GM19397 (cell line): Measurements from ENCODE around the gene MTERF4.

Experiments
- ATAC-seq: cut with Tn5 transposase; IDR thresholded peaks from one replicate; pipeline ENCODE4 v1.9.1; 2021; ENCODE audit warnings: mild to moderate bottlenecking, moderate library complexity; ENCODE audit not compliant: unreplicated experiment

Gene MTERF4

GRCh38 chr2:241102239-241102803, at the start of gene MTERF4:
TSS of gene MTERF4 (minus strand) at chr2:241102287. CDS start at chr2:241102273, 14 bp downstream.
- ATAC-seq = peak; percentile 88

GRCh38 chr2:241150660-241151530, 48.8 kb upstream of the MTERF4 start:
- ATAC-seq = no peak

DNA sequence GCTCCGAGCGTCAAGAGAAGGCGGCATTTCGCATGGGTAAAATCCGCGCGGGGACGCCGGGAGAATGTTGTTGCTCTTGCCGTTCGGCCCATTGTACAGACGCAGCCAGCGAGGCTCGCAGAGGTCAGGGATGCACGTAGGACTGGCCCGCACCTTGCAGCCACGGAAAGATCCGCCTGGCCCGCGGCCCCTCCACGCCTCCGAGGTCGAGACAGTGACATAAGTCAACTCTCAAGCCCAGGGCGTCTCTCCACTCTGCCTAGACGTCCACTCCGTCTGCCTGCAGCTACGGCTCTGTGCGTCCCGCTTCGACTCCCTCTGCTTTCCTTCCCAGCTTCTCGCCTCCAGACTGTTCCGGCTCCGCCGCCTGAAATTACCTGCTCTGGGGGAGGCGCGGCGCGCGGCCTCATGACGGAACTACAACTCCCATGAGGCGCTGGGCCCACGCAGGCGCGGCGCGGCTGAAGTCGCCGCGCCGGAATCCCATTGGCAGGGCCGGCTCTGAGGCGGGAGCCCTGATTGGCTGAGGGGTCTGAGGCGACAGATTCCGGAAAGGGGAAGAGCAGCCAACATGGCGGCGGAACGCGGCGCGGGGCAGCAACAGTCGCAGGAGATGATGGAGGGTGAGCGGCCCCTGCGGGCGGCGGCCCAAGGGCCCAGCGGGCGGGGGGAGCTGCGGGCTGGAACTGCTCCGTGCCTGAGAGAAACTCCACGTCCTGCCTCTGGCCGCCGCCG, 48.0 kb upstream of the MTERF4 start, which contains the start of gene PPP1R7:
TSS of gene PPP1R7 (plus strand) at position 543 of the 735 bp plus-strand sequence. CDS start at position 572, 29 bp downstream.
- ATAC-seq = peak; percentile 74

DNA sequence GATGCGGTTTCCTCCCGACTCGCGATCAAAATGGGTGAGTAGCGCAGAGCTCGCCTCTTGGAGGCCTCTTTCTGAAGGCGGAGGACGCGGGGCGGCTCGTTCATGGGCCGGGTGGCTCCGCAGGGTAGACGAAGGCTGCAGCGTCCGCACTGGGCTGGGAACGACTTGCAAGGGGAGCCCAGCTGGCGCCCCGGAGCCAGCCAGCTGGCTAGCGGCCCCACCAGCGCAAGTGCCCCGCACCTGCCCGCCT, 47.5 kb upstream of the MTERF4 start:
- ATAC-seq = peak; percentile 3

GRCh38 chr2:241148891-241149674, 47.0 kb upstream of the MTERF4 start, which contains the start of gene PASK:
TSS of gene PASK (minus strand) at chr2:241149472. CDS start at chr2:241143032, 6,440 bp downstream.
- ATAC-seq = peak; percentile 64

DNA sequence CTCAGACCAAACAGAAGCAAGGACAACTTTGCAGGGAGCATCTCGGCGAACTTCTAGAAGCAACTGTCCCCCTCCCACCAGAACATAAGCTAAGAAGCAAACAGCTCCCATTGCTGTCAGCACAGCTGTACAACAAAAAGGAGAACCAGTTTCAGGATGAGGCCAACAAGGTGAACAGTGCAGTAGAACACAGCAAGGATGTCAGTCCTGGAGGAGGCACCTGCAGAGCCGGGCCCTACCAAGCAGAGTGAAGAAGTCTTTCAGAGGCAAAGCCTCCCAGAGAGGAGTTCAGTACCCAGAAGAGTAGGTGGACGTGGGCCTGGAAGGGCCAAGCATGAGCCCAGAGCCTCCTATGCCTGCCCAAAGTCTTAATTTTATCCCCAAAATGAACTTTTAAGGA, 46.2 kb upstream of the MTERF4 start:
- no peak for ATAC-seq

DNA sequence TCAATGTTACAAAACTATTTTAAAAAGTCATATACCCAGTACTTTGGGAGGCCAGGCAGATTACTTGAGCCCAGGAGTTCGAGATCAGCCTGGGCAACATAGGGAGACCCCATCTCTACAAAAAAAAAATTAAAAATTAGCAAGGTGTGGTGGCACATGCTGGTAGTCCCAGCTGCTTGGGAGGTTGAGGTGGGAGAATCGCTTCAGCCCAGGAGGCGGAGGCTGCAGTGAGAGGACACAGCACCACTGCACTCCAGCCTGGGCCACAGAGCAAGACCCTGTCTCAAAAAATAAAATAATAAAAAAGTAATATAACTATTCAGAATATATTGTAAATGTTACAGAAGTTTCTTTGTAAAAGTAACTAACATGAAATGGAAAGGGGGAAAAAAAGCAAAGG, 45.2 kb upstream of the MTERF4 start:
- no peak for ATAC-seq

GRCh38 chr2:241146286-241146685, 44.2 kb upstream of the MTERF4 start:
- ATAC-seq = no peak

GRCh38 chr2:241142593-241142992, 40.5 kb upstream of the MTERF4 start:
- ATAC-seq = no peak

- no peak for ATAC-seq
Measured at GRCh38 chr2:241142063-241142462, 40.0 kb upstream of the MTERF4 start.

GRCh38 chr2:241141214-241141770, 39.2 kb upstream of the MTERF4 start:
- no peak for ATAC-seq

GRCh38 chr2:241140445-241140840, 38.4 kb upstream of the MTERF4 start:
- no peak for ATAC-seq

DNA sequence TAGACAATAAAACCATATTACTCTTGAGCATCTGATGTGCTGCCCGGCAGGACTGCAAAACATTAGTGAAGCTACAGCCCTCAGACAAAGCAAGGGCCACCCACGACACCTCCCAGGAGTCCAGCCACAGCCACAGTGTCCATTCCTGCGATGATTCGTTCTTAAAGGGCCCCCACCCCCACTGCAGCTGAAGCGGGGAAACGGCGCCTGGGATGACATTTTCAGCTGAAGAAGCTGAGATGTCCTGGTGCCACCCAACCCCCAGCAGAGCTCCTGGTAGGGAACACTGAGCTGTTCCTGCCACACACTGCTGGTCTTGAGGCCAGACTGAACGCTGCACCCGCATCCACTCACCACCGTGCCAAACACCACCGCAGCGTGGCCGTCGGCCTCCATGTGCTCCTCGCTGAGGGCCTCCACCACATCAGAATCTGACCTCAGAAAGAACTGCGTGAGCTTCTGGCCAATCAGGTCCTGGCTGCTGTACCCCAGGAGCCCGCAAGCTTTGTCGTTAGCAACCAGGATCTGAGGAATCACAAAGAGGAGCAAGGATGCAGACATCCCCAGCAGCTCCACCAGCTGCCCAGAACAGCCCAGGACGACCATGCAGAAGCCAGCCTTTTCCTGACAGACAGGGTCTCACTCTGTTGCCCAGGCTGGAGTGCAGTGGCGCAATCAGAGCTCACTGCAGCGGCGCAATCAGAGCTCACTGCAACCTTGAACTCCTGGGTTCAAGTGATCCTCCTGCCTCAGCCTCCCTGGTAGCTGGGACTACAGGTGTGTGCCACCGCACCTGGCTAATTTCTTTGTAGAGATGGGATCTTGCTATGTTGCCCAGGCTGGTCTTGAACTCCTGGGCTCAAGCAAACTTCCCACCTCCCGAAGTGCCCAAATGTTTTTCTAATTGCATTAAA, 37.7 kb upstream of the MTERF4 start:
- ATAC-seq = no peak

GRCh38 chr2:241138471-241138870, 36.4 kb upstream of the MTERF4 start:
- no peak for ATAC-seq

GRCh38 chr2:241137276-241138190, 35.4 kb upstream of the MTERF4 start:
- no peak for ATAC-seq

DNA sequence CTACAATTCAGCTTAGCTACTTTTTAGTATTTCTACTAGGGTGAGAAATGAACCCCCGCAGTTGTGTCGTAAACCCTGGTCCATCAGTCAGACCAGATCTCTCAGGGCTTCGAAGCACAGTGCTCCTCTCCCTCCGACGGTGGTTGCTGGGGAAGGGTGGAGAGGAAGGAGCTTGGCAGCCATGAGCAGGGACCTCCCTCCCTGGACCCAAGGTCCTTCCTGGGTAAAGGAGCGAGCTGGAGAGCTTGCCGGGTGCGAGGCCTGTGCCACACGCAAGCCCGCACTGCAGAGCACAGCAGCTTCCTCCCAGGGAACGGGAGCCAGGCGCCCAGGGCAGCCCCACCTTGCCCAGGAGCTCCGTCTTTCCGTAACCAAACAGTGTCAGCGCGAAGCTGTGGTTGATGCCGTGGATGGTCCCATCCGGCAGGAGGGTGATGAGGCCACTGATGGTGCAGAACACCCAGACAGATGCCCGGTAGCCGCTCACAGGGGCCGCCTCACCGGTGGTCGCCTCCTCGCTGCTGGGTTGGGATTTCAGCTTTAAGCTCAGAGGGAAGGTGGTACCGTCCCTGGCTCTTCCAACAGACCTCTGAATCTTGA, 34.7 kb upstream of the MTERF4 start:
- ATAC-seq = no peak

DNA sequence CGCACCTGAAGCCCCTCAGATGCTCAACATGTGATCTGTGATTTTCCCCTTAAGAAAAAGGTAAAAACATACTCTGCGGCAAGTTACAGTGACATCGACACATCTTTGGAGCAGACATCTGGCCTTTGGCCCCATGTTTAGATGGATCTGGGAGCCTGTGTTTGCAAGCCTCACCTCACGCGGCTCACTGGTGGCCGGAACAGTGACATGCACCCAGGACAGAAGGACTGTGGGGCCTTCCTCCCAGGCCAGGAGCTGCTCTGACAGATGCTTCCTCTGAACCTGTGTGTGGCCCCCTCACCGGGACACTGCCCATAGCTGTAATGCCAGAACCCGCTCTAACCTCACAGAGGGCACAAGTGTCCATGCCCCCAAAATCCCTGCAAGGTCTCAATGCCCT, 34.1 kb upstream of the MTERF4 start:
- ATAC-seq = no peak

DNA sequence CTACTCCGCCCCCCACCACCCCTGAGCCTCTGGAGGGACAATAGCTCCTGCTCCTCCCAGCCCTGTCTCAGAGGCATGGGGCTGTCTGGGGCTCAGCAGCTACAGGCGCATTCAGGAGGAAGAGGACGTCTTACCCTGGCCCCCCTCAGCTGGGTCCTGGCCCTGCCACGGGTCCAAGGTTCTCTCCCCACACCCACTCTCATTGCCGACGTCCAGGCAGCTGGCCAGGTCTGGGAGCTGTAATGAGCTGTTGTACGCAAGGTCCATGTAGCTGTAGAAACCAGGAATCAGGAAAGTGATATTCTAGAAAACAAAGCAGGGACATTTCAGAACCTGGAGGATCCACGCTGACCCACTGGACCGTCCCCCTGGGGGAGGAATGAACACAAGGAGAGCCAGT, 33.6 kb upstream of the MTERF4 start:
- no peak for ATAC-seq
